ENCODE results near the gene SHISA9.

- TF ChIP-seq CTCF (IDR thresholded peaks at IDR 0.05) (no peak), CHD2 (IDR thresholded peaks at IDR 0.05; ENCODE audit: low read length, partially characterized antibody) (no peak), MEF2A (IDR thresholded peaks at IDR 0.05; ENCODE audit: borderline replicate concordance, low read depth) (no peak), NFIC (IDR thresholded peaks at IDR 0.05; ENCODE audit: borderline replicate concordance) (no peak), POLR2AphosphoS5 (IDR thresholded peaks at IDR 0.05; ENCODE audit: low read depth, low read length) (no peak), RAD21 (IDR thresholded peaks at IDR 0.05; ENCODE audit: low read length) (no peak)
These were observed 154.1 kb downstream of the SHISA9 start for GRCh38 chr16:13055480-13055879.

Measured in SK-N-SH (cell line).